AG08396 (cell line): Measurements from ENCODE around the gene MRPL20.
"Not testable (repeated sequence)": the region's sequence is repeated elsewhere in the genome, so short reads cannot be mapped to it uniquely, and the experiment has no call there.

Experiments used
- DNase-seq: peaks from one replicate; pipeline ENCODE4 v3.0.0; 2012; ENCODE audit warnings: low spot score, mixed read lengths

Gene MRPL20

GRCh38 chr1:1426496-1427105, 19.5 kb upstream of the MRPL20 start:
- no peak for DNase-seq

GRCh38 chr1:1425753-1426495, 18.8 kb upstream of the MRPL20 start:
- DNase-seq, result no peak

GRCh38 chr1:1425426-1425752, 18.3 kb upstream of the MRPL20 start:
- no peak for DNase-seq

GRCh38 chr1:1424707-1425106, 17.6 kb upstream of the MRPL20 start:
- DNase-seq, result no peak

GRCh38 chr1:1423245-1423597, 16.1 kb upstream of the MRPL20 start:
- no peak for DNase-seq

GRCh38 chr1:1422465-1423244, 15.6 kb upstream of the MRPL20 start:
- no peak for DNase-seq

GRCh38 chr1:1421907-1422464, 14.9 kb upstream of the MRPL20 start:
- DNase-seq, result no peak

- no peak for DNase-seq
These were observed 14.2 kb upstream of the MRPL20 start, which contains the start of gene ANKRD65 for GRCh38 chr1:1421147-1421906. TSS of gene ANKRD65 (minus strand) at chr1:1421276. CDS start at chr1:1421005, 271 bp downstream.

- no peak for DNase-seq
These were observed 13.6 kb upstream of the MRPL20 start for GRCh38 chr1:1420654-1421141.

GRCh38 chr1:1419813-1420653, 12.9 kb upstream of the MRPL20 start:
- peak; percentile 75 for DNase-seq

GRCh38 chr1:1419363-1419812, 12.3 kb upstream of the MRPL20 start:
- no peak for DNase-seq

- DNase-seq, result no peak
These were observed 11.6 kb upstream of the MRPL20 start for GRCh38 chr1:1418464-1419362.

- DNase-seq, result not testable (repeated sequence)
These were observed 10.9 kb upstream of the MRPL20 start for GRCh38 chr1:1417825-1418463.

GRCh38 chr1:1417396-1417795, 10.3 kb upstream of the MRPL20 start:
- not testable (repeated sequence) for DNase-seq

GRCh38 chr1:1415751-1416150, 8.7 kb upstream of the MRPL20 start:
- no peak for DNase-seq

GRCh38 chr1:1412311-1412902, 5.3 kb upstream of the MRPL20 start:
- DNase-seq, result not testable (repeated sequence)

GRCh38 chr1:1411626-1412025, 4.5 kb upstream of the MRPL20 start:
- no peak for DNase-seq

GRCh38 chr1:1410238-1410637, 3.1 kb upstream of the MRPL20 start:
- not testable (repeated sequence) for DNase-seq
